ENCODE measurements around the gene ZNF746.

GRCh38 chr7:149427096-149427680 is 70.4 kb downstream of the ZNF746 start:
- TF ChIP-seq POLR2AphosphoS5 (IDR thresholded peaks at IDR 0.05; ENCODE audit: insufficient read depth, low read depth, low read length) (no peak), CTCF (IDR thresholded peaks at IDR 0.05; ENCODE audit: extremely low read depth in 1 of 2, insufficient read depth in 1 of 2, low read depth in 1 of 2, low read length in 2 of 2) (no peak), POLR2A (IDR thresholded peaks at IDR 0.05; ENCODE audit: low read depth, low read length) (no peak), GATA2 (IDR thresholded peaks at IDR 0.05; ENCODE audit: insufficient read depth, insufficient read length, low read depth, low read length) (no peak), EZH2 (IDR thresholded peaks at IDR 0.05; ENCODE audit: borderline replicate concordance, low read depth, low read length, severe bottlenecking) (no peak), JUN (IDR thresholded peaks at IDR 0.05; ENCODE audit: borderline replicate concordance, insufficient read depth, insufficient read length, low read depth) (no peak), MAX (IDR thresholded peaks at IDR 0.05; ENCODE audit: insufficient read depth, insufficient read length) (no peak), MYC (IDR thresholded peaks at IDR 0.05; ENCODE audit: low read depth, low read length) (no peak), FOS (IDR thresholded peaks at IDR 0.05; ENCODE audit: borderline replicate concordance, insufficient read depth, low read length) (no peak)
